ENCODE data around the gene BCL11B.

BCL11B gene

GRCh38 chr14:99244367-99244901 lies 27.6 kb downstream of the BCL11B start:
- Histone ChIP-seq H3K27me3 (ENCODE audit: insufficient read depth, low read length) (peaks cover 48% of the 10 kb centered on the region), H3K79me2 (ENCODE audit: control insufficient read depth, insufficient read depth, low read length, unreplicated experiment) (no peaks in the 10 kb centered on the region), H3K4me1 (ENCODE audit: control insufficient read depth, insufficient read depth, low read length, unreplicated experiment) (no peaks in the 10 kb centered on the region), H3K27ac (ENCODE audit: low read depth, low read length) (no peak overlapping the region), H3K4me3 (ENCODE audit: low read depth, low read length) (no peak overlapping the region), H3K36me3 (ENCODE audit: insufficient read depth, low read length) (no peaks in the 10 kb centered on the region), H2AFZ (ENCODE audit: low read length, unreplicated experiment) (no peak overlapping the region)

- H3K79me2 ChIP-seq (ENCODE audit: control insufficient read depth, insufficient read depth, low read length, unreplicated experiment): no peaks in the 10 kb centered on the region
- H3K27me3 ChIP-seq (ENCODE audit: insufficient read depth, low read length): peaks cover 40% of the 10 kb centered on the region
- no peak overlapping the region for H3K27ac ChIP-seq (ENCODE audit: low read depth, low read length)
- H3K36me3 ChIP-seq (ENCODE audit: insufficient read depth, low read length): no peaks in the 10 kb centered on the region
- H2AFZ ChIP-seq (ENCODE audit: low read length, unreplicated experiment): no peak overlapping the region
- no peak overlapping the region for H3K4me3 ChIP-seq (ENCODE audit: low read depth, low read length)
- no peaks in the 10 kb centered on the region for H3K4me1 ChIP-seq (ENCODE audit: control insufficient read depth, insufficient read depth, low read length, unreplicated experiment)
These were observed 28.9 kb downstream of the BCL11B start for GRCh38 chr14:99242816-99243721.

GRCh38 chr14:99242238-99242637 lies 29.8 kb downstream of the BCL11B start:
- Histone ChIP-seq H3K36me3 (ENCODE audit: insufficient read depth, low read length) (no peaks in the 10 kb centered on the region), H3K79me2 (ENCODE audit: control insufficient read depth, insufficient read depth, low read length, unreplicated experiment) (no peaks in the 10 kb centered on the region), H3K27me3 (ENCODE audit: insufficient read depth, low read length) (peaks cover 31% of the 10 kb centered on the region), H3K4me1 (ENCODE audit: control insufficient read depth, insufficient read depth, low read length, unreplicated experiment) (no peaks in the 10 kb centered on the region), H3K27ac (ENCODE audit: low read depth, low read length) (no peak overlapping the region), H3K4me3 (ENCODE audit: low read depth, low read length) (no peak overlapping the region), H2AFZ (ENCODE audit: low read length, unreplicated experiment) (no peak overlapping the region)

- Histone ChIP-seq H2AFZ (ENCODE audit: low read length, unreplicated experiment) (no peak overlapping the region), H3K4me1 (ENCODE audit: control insufficient read depth, insufficient read depth, low read length, unreplicated experiment) (no peaks in the 10 kb centered on the region), H3K79me2 (ENCODE audit: control insufficient read depth, insufficient read depth, low read length, unreplicated experiment) (no peaks in the 10 kb centered on the region), H3K4me3 (ENCODE audit: low read depth, low read length) (no peak overlapping the region), H3K27ac (ENCODE audit: low read depth, low read length) (no peak overlapping the region), H3K27me3 (ENCODE audit: insufficient read depth, low read length) (peaks cover 24% of the 10 kb centered on the region), H3K36me3 (ENCODE audit: insufficient read depth, low read length) (no peaks in the 10 kb centered on the region)
These were observed 30.5 kb downstream of the BCL11B start for GRCh38 chr14:99241325-99242010.

GRCh38 chr14:99240627-99241324 lies 31.2 kb downstream of the BCL11B start:
- H3K27ac ChIP-seq (ENCODE audit: low read depth, low read length): no peak overlapping the region
- H3K27me3 ChIP-seq (ENCODE audit: insufficient read depth, low read length): peaks cover 17% of the 10 kb centered on the region
- H3K4me1 ChIP-seq (ENCODE audit: control insufficient read depth, insufficient read depth, low read length, unreplicated experiment): no peaks in the 10 kb centered on the region
- H3K4me3 ChIP-seq (ENCODE audit: low read depth, low read length): no peak overlapping the region
- H3K36me3 ChIP-seq (ENCODE audit: insufficient read depth, low read length): no peaks in the 10 kb centered on the region
- no peaks in the 10 kb centered on the region for H3K79me2 ChIP-seq (ENCODE audit: control insufficient read depth, insufficient read depth, low read length, unreplicated experiment)
- no peak overlapping the region for H2AFZ ChIP-seq (ENCODE audit: low read length, unreplicated experiment)

GRCh38 chr14:99239661-99240092 lies 32.3 kb downstream of the BCL11B start:
- H3K27me3 ChIP-seq (ENCODE audit: insufficient read depth, low read length): peaks cover 6% of the 10 kb centered on the region
- H3K27ac ChIP-seq (ENCODE audit: low read depth, low read length): no peak overlapping the region
- no peaks in the 10 kb centered on the region for H3K79me2 ChIP-seq (ENCODE audit: control insufficient read depth, insufficient read depth, low read length, unreplicated experiment)
- no peak overlapping the region for H2AFZ ChIP-seq (ENCODE audit: low read length, unreplicated experiment)
- no peaks in the 10 kb centered on the region for H3K4me1 ChIP-seq (ENCODE audit: control insufficient read depth, insufficient read depth, low read length, unreplicated experiment)
- H3K36me3 ChIP-seq (ENCODE audit: insufficient read depth, low read length): no peaks in the 10 kb centered on the region
- H3K4me3 ChIP-seq (ENCODE audit: low read depth, low read length): no peak overlapping the region

GRCh38 chr14:99238216-99238615 lies 33.8 kb downstream of the BCL11B start:
- no peaks in the 10 kb centered on the region for H3K27me3 ChIP-seq (ENCODE audit: insufficient read depth, low read length)

GRCh38 chr14:99237288-99237687 lies 34.7 kb downstream of the BCL11B start:
- Histone ChIP-seq H3K36me3 (ENCODE audit: insufficient read depth, low read length) (no peaks in the 10 kb centered on the region), H3K27me3 (ENCODE audit: insufficient read depth, low read length) (no peaks in the 10 kb centered on the region), H3K79me2 (ENCODE audit: control insufficient read depth, insufficient read depth, low read length, unreplicated experiment) (no peaks in the 10 kb centered on the region), H3K27ac (ENCODE audit: low read depth, low read length) (no peak overlapping the region), H2AFZ (ENCODE audit: low read length, unreplicated experiment) (no peak overlapping the region), H3K4me3 (ENCODE audit: low read depth, low read length) (no peak overlapping the region), H3K4me1 (ENCODE audit: control insufficient read depth, insufficient read depth, low read length, unreplicated experiment) (no peaks in the 10 kb centered on the region)

More at GRCh38 chr14:99238216-99238615, 33.8 kb downstream of the BCL11B start:
- Histone ChIP-seq H3K4me1 (ENCODE audit: control insufficient read depth, insufficient read depth, low read length, unreplicated experiment) (no peaks in the 10 kb centered on the region), H3K36me3 (ENCODE audit: insufficient read depth, low read length) (no peaks in the 10 kb centered on the region), H3K79me2 (ENCODE audit: control insufficient read depth, insufficient read depth, low read length, unreplicated experiment) (no peaks in the 10 kb centered on the region), H3K4me3 (ENCODE audit: low read depth, low read length) (no peak overlapping the region), H2AFZ (ENCODE audit: low read length, unreplicated experiment) (no peak overlapping the region), H3K27ac (ENCODE audit: low read depth, low read length) (no peak overlapping the region)

GRCh38 chr14:99236386-99237138 lies 35.4 kb downstream of the BCL11B start:
- no peaks in the 10 kb centered on the region for H3K4me1 ChIP-seq (ENCODE audit: control insufficient read depth, insufficient read depth, low read length, unreplicated experiment)
- H3K27me3 ChIP-seq (ENCODE audit: insufficient read depth, low read length): no peaks in the 10 kb centered on the region
- no peaks in the 10 kb centered on the region for H3K79me2 ChIP-seq (ENCODE audit: control insufficient read depth, insufficient read depth, low read length, unreplicated experiment)
- no peak overlapping the region for H3K27ac ChIP-seq (ENCODE audit: low read depth, low read length)
- no peak overlapping the region for H2AFZ ChIP-seq (ENCODE audit: low read length, unreplicated experiment)
- no peaks in the 10 kb centered on the region for H3K36me3 ChIP-seq (ENCODE audit: insufficient read depth, low read length)
- no peak overlapping the region for H3K4me3 ChIP-seq (ENCODE audit: low read depth, low read length)

Data from ACC112 (cell line).